ENCODE measurements around the gene ZNF2. TPM values are rescaled to one million over a fixed set of nuclear protein-coding genes. Genes with fewer than 3 reads are reported as not detected.

ZNF2 gene
- total RNA-seq, 1 donor from 2014 or later, result 6.1 TPM

DNA sequence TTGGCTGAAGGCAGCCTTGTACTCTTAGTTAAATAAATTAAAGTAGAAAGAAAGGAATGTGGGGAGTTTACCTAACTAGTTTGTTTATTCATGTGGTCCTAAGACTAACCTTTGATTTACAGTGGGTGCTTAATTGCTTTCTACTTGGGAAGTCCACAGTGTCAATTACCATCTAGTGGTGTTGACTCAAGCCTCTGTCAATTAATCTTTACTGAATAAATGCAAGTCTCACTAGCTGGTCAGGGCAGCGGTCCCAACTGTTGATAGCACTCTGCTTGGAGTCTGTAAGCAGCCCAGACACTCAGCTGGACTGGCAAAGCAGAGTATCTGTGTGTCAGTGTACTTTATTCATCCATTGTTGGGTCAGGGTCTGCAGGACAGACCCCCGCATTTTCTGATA is 21.8 kb upstream of the ZNF2 start:
- Histone ChIP-seq H3K36me3 (ENCODE audit: control insufficient read depth, insufficient read depth, low read length) (no peaks in the 10 kb centered on the region), H3K27me3 (ENCODE audit: control insufficient read depth, insufficient read depth, low read length) (no peaks in the 10 kb centered on the region), H3K4me3 (ENCODE audit: low read depth, low read length) (no peak overlapping the region)
- TF ChIP-seq, protein P1, sequence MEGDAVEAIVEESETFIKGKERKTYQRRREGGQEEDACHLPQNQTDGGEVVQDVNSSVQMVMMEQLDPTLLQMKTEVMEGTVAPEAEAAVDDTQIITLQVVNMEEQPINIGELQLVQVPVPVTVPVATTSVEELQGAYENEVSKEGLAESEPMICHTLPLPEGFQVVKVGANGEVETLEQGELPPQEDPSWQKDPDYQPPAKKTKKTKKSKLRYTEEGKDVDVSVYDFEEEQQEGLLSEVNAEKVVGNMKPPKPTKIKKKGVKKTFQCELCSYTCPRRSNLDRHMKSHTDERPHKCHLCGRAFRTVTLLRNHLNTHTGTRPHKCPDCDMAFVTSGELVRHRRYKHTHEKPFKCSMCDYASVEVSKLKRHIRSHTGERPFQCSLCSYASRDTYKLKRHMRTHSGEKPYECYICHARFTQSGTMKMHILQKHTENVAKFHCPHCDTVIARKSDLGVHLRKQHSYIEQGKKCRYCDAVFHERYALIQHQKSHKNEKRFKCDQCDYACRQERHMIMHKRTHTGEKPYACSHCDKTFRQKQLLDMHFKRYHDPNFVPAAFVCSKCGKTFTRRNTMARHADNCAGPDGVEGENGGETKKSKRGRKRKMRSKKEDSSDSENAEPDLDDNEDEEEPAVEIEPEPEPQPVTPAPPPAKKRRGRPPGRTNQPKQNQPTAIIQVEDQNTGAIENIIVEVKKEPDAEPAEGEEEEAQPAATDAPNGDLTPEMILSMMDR (IDR thresholded peaks at IDR 0.05; ENCODE audit: insufficient read depth, low read length, poor library complexity, severe bottlenecking), result no peak
- no peak for DNase-seq (ENCODE audit: low read depth)

- peaks cover 1% of the 10 kb centered on the region for H3K36me3 ChIP-seq (ENCODE audit: control insufficient read depth, insufficient read depth, low read length)
- no peak for DNase-seq (ENCODE audit: low read depth)
- no peak overlapping the region for H3K4me3 ChIP-seq (ENCODE audit: low read depth, low read length)
- H3K27me3 ChIP-seq (ENCODE audit: control insufficient read depth, insufficient read depth, low read length), result no peaks in the 10 kb centered on the region
- TF ChIP-seq, protein P1 (IDR thresholded peaks at IDR 0.05; ENCODE audit: insufficient read depth, low read length, poor library complexity, severe bottlenecking), result no peak
These were observed 16.1 kb upstream of the ZNF2 start for GRCh38 chr2:95149397-95149984.

DNA sequence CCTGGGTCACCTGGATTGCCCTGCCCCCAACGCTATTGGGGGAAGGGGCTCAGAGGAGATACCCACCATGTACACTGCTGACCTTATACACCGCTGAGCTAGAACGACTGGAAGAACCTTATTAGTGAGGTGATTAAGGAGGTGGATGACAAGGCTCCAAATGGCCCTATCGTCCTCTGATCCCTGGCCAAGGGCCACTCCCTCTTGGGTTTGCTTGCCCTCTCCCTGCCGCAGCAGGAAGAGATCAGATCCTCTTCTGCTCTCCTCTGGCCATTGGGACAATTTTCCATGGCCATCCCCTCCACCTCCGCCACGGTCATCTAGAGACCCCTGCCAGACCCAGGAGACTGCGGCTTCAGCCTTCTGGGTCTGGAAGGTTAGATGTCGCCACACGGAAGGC is 7.2 kb upstream of the ZNF2 start:
- DNase-seq (ENCODE audit: low read depth), result no peak
- TF ChIP-seq, protein P1 (IDR thresholded peaks at IDR 0.05; ENCODE audit: insufficient read depth, low read length, poor library complexity, severe bottlenecking), result no peak
- no peaks in the 10 kb centered on the region for H3K36me3 ChIP-seq (ENCODE audit: control insufficient read depth, insufficient read depth, low read length)
- peak overlapping the region; percentile 62 for H3K4me3 ChIP-seq (ENCODE audit: low read depth, low read length)
- H3K27me3 ChIP-seq (ENCODE audit: control insufficient read depth, insufficient read depth, low read length), result no peaks in the 10 kb centered on the region

DNA sequence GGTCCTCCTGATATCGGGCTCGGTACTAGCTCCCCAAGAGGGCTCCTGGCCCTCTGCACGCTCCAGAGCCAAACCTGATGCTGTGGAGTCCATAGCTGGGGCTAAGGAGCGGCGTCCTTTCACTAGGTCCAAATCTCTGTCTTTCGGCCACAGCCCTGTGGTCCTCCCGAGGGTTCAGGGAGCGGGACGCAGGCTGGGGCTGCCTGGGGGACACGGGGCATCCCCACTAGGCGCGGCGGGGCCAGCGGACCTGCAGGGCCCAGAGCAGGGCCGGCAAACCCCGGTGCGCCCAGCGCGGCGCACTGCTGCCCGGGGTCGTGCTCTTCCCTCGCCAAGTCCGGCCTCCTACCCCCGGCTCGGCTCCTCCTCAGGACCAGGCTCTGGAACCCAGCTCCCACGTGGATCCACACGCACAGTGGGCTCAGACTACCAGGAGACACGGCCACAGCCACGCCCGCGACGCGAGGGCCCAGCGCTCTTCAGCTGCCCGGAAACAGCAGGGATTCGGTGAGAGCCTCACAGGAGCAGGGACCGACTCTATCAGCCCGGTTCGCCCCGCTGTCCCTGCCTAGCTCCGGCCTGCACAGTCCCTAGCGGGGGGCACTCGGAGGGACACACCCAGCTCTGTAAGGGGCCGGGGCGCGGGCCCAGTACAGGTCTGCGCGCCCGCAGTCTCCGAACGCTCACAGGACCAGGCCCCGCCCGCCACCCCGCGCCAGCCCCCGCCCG is 6.6 kb upstream of the ZNF2 start:
- DNase-seq (ENCODE audit: low read depth), result no peak
- TF ChIP-seq, protein P1 (IDR thresholded peaks at IDR 0.05; ENCODE audit: insufficient read depth, low read length, poor library complexity, severe bottlenecking), result no peak
- H3K27me3 ChIP-seq (ENCODE audit: control insufficient read depth, insufficient read depth, low read length), result no peaks in the 10 kb centered on the region
- H3K36me3 ChIP-seq (ENCODE audit: control insufficient read depth, insufficient read depth, low read length), result no peaks in the 10 kb centered on the region
- H3K4me3 ChIP-seq (ENCODE audit: low read depth, low read length), result peak overlapping the region; percentile 62

DNA sequence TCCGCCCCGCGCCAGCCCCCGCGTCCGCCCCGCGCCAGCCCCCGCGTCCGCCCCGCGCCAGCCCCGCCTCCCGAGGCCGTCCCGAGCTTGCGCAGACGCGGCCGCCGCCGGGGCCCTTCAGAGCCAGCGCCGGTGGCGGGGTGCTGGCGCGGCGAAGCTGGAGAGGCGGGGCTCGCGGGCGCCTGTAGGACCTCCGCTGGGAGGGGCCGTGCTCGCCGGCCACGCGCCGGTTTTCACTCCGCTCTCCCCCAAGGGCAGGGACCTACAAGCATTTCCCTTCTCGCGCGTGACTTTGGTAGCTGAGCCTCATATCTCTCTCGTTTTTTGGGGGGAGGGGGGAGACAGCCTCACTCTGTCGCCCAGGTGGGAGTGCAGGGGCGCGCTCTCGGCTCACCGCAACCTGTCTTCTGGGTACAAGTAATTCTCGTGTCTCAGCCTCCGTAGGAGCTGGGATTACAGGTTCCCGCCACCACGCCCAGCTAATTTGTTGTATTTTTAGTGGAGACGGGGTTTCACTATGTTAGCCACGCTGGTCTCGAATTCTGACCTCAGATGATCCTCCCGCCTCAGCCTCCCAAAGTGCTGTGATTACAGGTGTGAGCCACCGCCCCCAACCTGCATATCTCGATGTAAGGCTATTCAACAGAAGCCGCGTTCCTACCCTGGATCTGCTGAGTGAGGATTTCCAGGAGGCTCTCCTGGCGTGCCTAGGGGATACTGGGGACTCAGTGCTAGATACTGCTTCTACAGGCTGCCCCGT is 5.7 kb upstream of the ZNF2 start, which contains the start of gene ZNF514:
Gene ZNF514 (minus strand): TSS at position 159 of the 760 bp plus-strand sequence. CDS start 6,595 bp downstream, outside the sequence.
- TF ChIP-seq, protein P1 (IDR thresholded peaks at IDR 0.05; ENCODE audit: insufficient read depth, low read length, poor library complexity, severe bottlenecking), result no peak
- no peaks in the 10 kb centered on the region for H3K27me3 ChIP-seq (ENCODE audit: control insufficient read depth, insufficient read depth, low read length)
- H3K4me3 ChIP-seq (ENCODE audit: low read depth, low read length), result peak within 1 kb of the TSS; percentile 62
- no peak for DNase-seq (ENCODE audit: low read depth)
- no peaks in the 10 kb centered on the region for H3K36me3 ChIP-seq (ENCODE audit: control insufficient read depth, insufficient read depth, low read length)
